Putamen (tissue), 1 donor: ENCODE results near the gene LMF1.
"Not testable (repeated sequence)": the region's sequence is repeated elsewhere in the genome, so short reads cannot be mapped to it uniquely, and the experiment has no call there.

Source experiments
- DNase-seq: peaks from one replicate; pipeline ENCODE4 v3.0.0-alpha.2; 2016; ENCODE audit warnings: low spot score

Gene LMF1

GRCh38 chr16:869823-870641 lies 100.8 kb downstream of the LMF1 start:
- no peak for DNase-seq

- DNase-seq = no peak
Observed at GRCh38 chr16:868846-869822, 101.7 kb downstream of the LMF1 start.

- DNase-seq = no peak
Observed at GRCh38 chr16:868386-868755, 102.4 kb downstream of the LMF1 start.

- DNase-seq = no peak
Observed at GRCh38 chr16:867421-868385, 103.1 kb downstream of the LMF1 start.

GRCh38 chr16:866252-866896 lies 104.4 kb downstream of the LMF1 start:
- DNase-seq = no peak

GRCh38 chr16:865026-865425 lies 105.8 kb downstream of the LMF1 start:
- no peak for DNase-seq

GRCh38 chr16:861446-861845 lies 109.3 kb downstream of the LMF1 start:
- DNase-seq = no peak

GRCh38 chr16:860891-861290 lies 109.9 kb downstream of the LMF1 start:
- peak; percentile 71 for DNase-seq

- not testable (repeated sequence) for DNase-seq
Observed at GRCh38 chr16:858971-859370, 111.8 kb downstream of the LMF1 start.

GRCh38 chr16:858441-858840 lies 112.3 kb downstream of the LMF1 start:
- DNase-seq = not testable (repeated sequence)

- DNase-seq = no peak
Observed at GRCh38 chr16:856811-857210, 114.0 kb downstream of the LMF1 start.

GRCh38 chr16:856101-856500 lies 114.7 kb downstream of the LMF1 start:
- DNase-seq = no peak

GRCh38 chr16:855471-855870 lies 115.3 kb downstream of the LMF1 start:
- no peak for DNase-seq

GRCh38 chr16:854808-855410 lies 115.9 kb downstream of the LMF1 start:
- no peak for DNase-seq

- DNase-seq = no peak
Observed at GRCh38 chr16:853981-854807, 116.6 kb downstream of the LMF1 start.

- no peak for DNase-seq
Observed at GRCh38 chr16:853306-853705, 117.5 kb downstream of the LMF1 start.

- peak; percentile 43 for DNase-seq
Observed at GRCh38 chr16:852451-853185, 118.2 kb downstream of the LMF1 start.

GRCh38 chr16:851871-852270 lies 118.9 kb downstream of the LMF1 start:
- no peak for DNase-seq

GRCh38 chr16:851209-851810 lies 119.5 kb downstream of the LMF1 start:
- no peak for DNase-seq
